ENCODE data around the gene ESPN. TPM values are rescaled to one million over a fixed set of nuclear protein-coding genes. Genes with fewer than 3 reads are reported as not detected.

The ESPN gene
- total RNA-seq, 1 donor from 2014 or later: 0.24 TPM

GRCh38 chr1:6401673-6402072 lies 22.9 kb upstream of the ESPN start:
- intact Hi-C loops (cut with DNase I): no loop called here
- no peak for DNase-seq (ENCODE audit: missing footprints)
- ATAC-seq: no peak

GRCh38 chr1:6408023-6408422 lies 16.6 kb upstream of the ESPN start:
- ATAC-seq: no peak
- intact Hi-C loops (cut with DNase I): no loop called here
- peak; percentile 23 for DNase-seq (ENCODE audit: missing footprints)

- DNase-seq (ENCODE audit: missing footprints) (peak; percentile 7), ATAC-seq (no peak)
- intact Hi-C loops (cut with DNase I): no loop called here
Measured at GRCh38 chr1:6409053-6409452, 15.5 kb upstream of the ESPN start.

GRCh38 chr1:6409733-6410132 lies 14.8 kb upstream of the ESPN start:
- ATAC-seq (no peak), DNase-seq (ENCODE audit: missing footprints) (no peak)
- intact Hi-C loops (cut with DNase I): no loop called here

GRCh38 chr1:6410248-6410893 lies 14.2 kb upstream of the ESPN start:
- intact Hi-C loops (cut with DNase I): no loop called here
- no peak for ATAC-seq
- DNase-seq (ENCODE audit: missing footprints): no peak

GRCh38 chr1:6412896-6413295 lies 11.7 kb upstream of the ESPN start:
- no peak for DNase-seq (ENCODE audit: missing footprints)
- intact Hi-C loops (cut with DNase I): no loop called here
- ATAC-seq: no peak

- DNase-seq (ENCODE audit: missing footprints) (no peak), ATAC-seq (peak; percentile 42)
- intact Hi-C loops (cut with DNase I): no loop called here
Measured at GRCh38 chr1:6414443-6414844, 10.1 kb upstream of the ESPN start.

GRCh38 chr1:6414881-6415626 lies 9.5 kb upstream of the ESPN start:
- ATAC-seq (no peak), DNase-seq (ENCODE audit: missing footprints) (no peak)
- intact Hi-C loops (cut with DNase I): no loop called here

- intact Hi-C loops (cut with DNase I): no loop called here
- DNase-seq (ENCODE audit: missing footprints): peak; percentile 20
- no peak for ATAC-seq
Measured at GRCh38 chr1:6416295-6416656, 8.3 kb upstream of the ESPN start.

- ATAC-seq: no peak
- intact Hi-C loops (cut with DNase I): no loop called here
- no peak for DNase-seq (ENCODE audit: missing footprints)
Measured at GRCh38 chr1:6416906-6417305, 7.7 kb upstream of the ESPN start.

GRCh38 chr1:6417961-6418667 lies 6.5 kb upstream of the ESPN start:
- no peak for ATAC-seq
- DNase-seq (ENCODE audit: missing footprints): no peak
- intact Hi-C loops (cut with DNase I): no loop called here

- DNase-seq (ENCODE audit: missing footprints): no peak
- ATAC-seq: no peak
- intact Hi-C loops (cut with DNase I): no loop called here
Measured at GRCh38 chr1:6418668-6419396, 5.7 kb upstream of the ESPN start.

- ATAC-seq: no peak
- DNase-seq (ENCODE audit: missing footprints): no peak
- intact Hi-C loops (cut with DNase I): no loop called here
Measured at GRCh38 chr1:6419397-6419803, 5.2 kb upstream of the ESPN start.

- DNase-seq (ENCODE audit: missing footprints) (no peak), ATAC-seq (no peak)
- intact Hi-C loops (cut with DNase I): no loop called here
Measured at GRCh38 chr1:6419804-6420453, 4.6 kb upstream of the ESPN start, which contains the start of gene HES2. HES2 (minus strand) TSS chr1:6419919; CDS start chr1:6419820, 99 bp downstream.

GRCh38 chr1:6420454-6421042 lies 4.0 kb upstream of the ESPN start:
- ATAC-seq (no peak), DNase-seq (ENCODE audit: missing footprints) (no peak)
- intact Hi-C loops (cut with DNase I): no loop called here

GRCh38 chr1:6421266-6421665 lies 3.3 kb upstream of the ESPN start:
- intact Hi-C loops (cut with DNase I): no loop called here
- DNase-seq (ENCODE audit: missing footprints) (no peak), ATAC-seq (no peak)

GRCh38 chr1:6423321-6423999 lies 1.1 kb upstream of the ESPN start:
- ATAC-seq (no peak), DNase-seq (ENCODE audit: missing footprints) (no peak)
- intact Hi-C loops (cut with DNase I): no loop called here

GRCh38 chr1:6424000-6424565 lies 493 bp upstream of the ESPN start:
- DNase-seq (ENCODE audit: missing footprints) (no peak), ATAC-seq (no peak)
- intact Hi-C loops (cut with DNase I): no loop called here
